ENCODE data around the gene PNPLA1. TPM values are rescaled to one million over a fixed set of nuclear protein-coding genes. Genes with fewer than 3 reads are reported as not detected.

The PNPLA1 gene
- polyA plus RNA-seq, 1 donor (not counting 4 experiments of a cell fraction or from before 2014, with no cell fraction given): 0.14 TPM

DNA sequence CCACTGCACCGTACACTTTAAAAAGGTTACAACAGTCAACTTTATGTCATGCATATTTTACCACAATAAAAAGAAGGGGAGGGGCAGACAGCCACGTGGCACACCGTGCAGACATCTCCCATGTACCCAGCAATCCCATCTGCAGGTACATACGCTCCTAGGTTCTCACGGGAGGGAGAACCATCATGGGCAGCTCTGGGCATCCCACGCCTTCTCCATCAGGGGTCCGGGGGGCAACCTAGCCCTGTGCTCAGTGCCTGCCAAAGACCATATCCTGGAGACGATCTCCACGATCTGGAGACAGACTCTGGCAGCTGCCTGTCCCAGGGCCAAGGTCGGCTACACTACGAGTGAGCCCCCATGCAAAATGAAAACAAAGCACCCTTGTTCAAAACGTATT is 69.3 kb downstream of the PNPLA1 start:
- no peak overlapping the region for H2AFZ ChIP-seq (ENCODE audit: control insufficient read depth, low read length)
- no peaks in the 10 kb centered on the region for H3K9me1 ChIP-seq (ENCODE audit: control insufficient read depth, extremely low read depth, insufficient read depth, low read length)
- H3K9ac ChIP-seq (ENCODE audit: control insufficient read depth, extremely low read depth, insufficient read depth, low read length): no peak overlapping the region
- FAIRE-seq: no peak
- no peak for TF ChIP-seq EZH2 (IDR thresholded peaks at IDR 0.05; ENCODE audit: low read length)
- TF ChIP-seq, protein P1, sequence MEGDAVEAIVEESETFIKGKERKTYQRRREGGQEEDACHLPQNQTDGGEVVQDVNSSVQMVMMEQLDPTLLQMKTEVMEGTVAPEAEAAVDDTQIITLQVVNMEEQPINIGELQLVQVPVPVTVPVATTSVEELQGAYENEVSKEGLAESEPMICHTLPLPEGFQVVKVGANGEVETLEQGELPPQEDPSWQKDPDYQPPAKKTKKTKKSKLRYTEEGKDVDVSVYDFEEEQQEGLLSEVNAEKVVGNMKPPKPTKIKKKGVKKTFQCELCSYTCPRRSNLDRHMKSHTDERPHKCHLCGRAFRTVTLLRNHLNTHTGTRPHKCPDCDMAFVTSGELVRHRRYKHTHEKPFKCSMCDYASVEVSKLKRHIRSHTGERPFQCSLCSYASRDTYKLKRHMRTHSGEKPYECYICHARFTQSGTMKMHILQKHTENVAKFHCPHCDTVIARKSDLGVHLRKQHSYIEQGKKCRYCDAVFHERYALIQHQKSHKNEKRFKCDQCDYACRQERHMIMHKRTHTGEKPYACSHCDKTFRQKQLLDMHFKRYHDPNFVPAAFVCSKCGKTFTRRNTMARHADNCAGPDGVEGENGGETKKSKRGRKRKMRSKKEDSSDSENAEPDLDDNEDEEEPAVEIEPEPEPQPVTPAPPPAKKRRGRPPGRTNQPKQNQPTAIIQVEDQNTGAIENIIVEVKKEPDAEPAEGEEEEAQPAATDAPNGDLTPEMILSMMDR (optimal IDR thresholded peaks at IDR 0.05 in 1 of 3, IDR thresholded peaks at IDR 0.05 in 1 of 3, conservative IDR thresholded peaks at IDR 0.05 in 1 of 3; ENCODE audit: extremely low read depth in 1 of 3, insufficient read depth in 2 of 3, low read length in 3 of 3): no peak
- no peaks in the 10 kb centered on the region for H4K20me1 ChIP-seq (ENCODE audit: control insufficient read depth, extremely low read depth, insufficient read depth, low read length)
- H3K4me3 ChIP-seq (ENCODE audit: control insufficient read depth in 2 of 3, extremely low read depth in 1 of 3, insufficient read depth in 2 of 3, low read depth in 1 of 3, low read length in 3 of 3): no peak overlapping the region
- H3K36me3 ChIP-seq (ENCODE audit: control insufficient read depth in 2 of 2, extremely low read depth in 1 of 2, insufficient read depth in 2 of 2, low read length in 2 of 2): no peaks in the 10 kb centered on the region
- dilution Hi-C loops (cut with MboI; ENCODE audit: extremely low pct_ligation_motif_present, low sequenced_read_pairs): no loop called here
- no peak overlapping the region for H3K27ac ChIP-seq (ENCODE audit: control insufficient read depth, insufficient read depth, low read length)
- peaks cover 26% of the 10 kb centered on the region for H3K27me3 ChIP-seq (ENCODE audit: control insufficient read depth, extremely low read depth, insufficient read depth, low read length)
- H3K4me2 ChIP-seq (ENCODE audit: control insufficient read depth, extremely low read depth, insufficient read depth, low read depth, low read length): no peak overlapping the region
- H3K4me1 ChIP-seq (ENCODE audit: control insufficient read depth, extremely low read depth, insufficient read depth, low read length): peaks cover 5% of the 10 kb centered on the region
- no peak for DNase-seq (ENCODE audit: low read depth, low spot score)
- H3K9me3 ChIP-seq (ENCODE audit: control insufficient read depth, low read depth, low read length): no peaks in the 10 kb centered on the region
- no peaks in the 10 kb centered on the region for H3K79me2 ChIP-seq (ENCODE audit: control insufficient read depth, insufficient read depth, low read length)

DNA sequence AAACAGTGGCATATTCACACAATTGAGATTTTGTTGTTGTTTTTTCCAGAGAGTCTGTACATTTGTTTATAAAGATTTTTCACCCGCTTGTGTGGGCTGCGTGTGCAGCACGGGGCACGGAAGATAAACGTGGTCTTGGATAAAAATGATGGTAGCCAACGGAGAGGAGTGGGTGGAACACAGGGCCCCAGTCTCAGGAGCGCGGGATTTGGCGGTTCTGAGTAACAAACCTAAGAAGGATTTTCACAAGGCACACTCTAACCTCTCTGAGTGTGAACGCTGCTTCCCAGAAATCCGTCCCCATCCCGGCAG is 70.4 kb downstream of the PNPLA1 start:
- Histone ChIP-seq H3K4me2 (ENCODE audit: control insufficient read depth, extremely low read depth, insufficient read depth, low read depth, low read length) (no peak overlapping the region), H3K4me1 (ENCODE audit: control insufficient read depth, extremely low read depth, insufficient read depth, low read length) (peaks cover 5% of the 10 kb centered on the region), H3K79me2 (ENCODE audit: control insufficient read depth, insufficient read depth, low read length) (no peaks in the 10 kb centered on the region), H4K20me1 (ENCODE audit: control insufficient read depth, extremely low read depth, insufficient read depth, low read length) (no peaks in the 10 kb centered on the region), H3K4me3 (ENCODE audit: control insufficient read depth in 2 of 3, extremely low read depth in 1 of 3, insufficient read depth in 2 of 3, low read depth in 1 of 3, low read length in 3 of 3) (no peak overlapping the region), H3K9me3 (ENCODE audit: control insufficient read depth, low read depth, low read length) (no peaks in the 10 kb centered on the region), H3K27ac (ENCODE audit: control insufficient read depth, insufficient read depth, low read length) (no peak overlapping the region), H2AFZ (ENCODE audit: control insufficient read depth, low read length) (no peak overlapping the region), H3K9ac (ENCODE audit: control insufficient read depth, extremely low read depth, insufficient read depth, low read length) (no peak overlapping the region), H3K9me1 (ENCODE audit: control insufficient read depth, extremely low read depth, insufficient read depth, low read length) (no peaks in the 10 kb centered on the region), H3K36me3 (ENCODE audit: control insufficient read depth in 2 of 2, extremely low read depth in 1 of 2, insufficient read depth in 2 of 2, low read length in 2 of 2) (no peaks in the 10 kb centered on the region), H3K27me3 (ENCODE audit: control insufficient read depth, extremely low read depth, insufficient read depth, low read length) (peaks cover 23% of the 10 kb centered on the region)
- FAIRE-seq (no peak), DNase-seq (ENCODE audit: low read depth, low spot score) (no peak)
- dilution Hi-C loops (cut with MboI; ENCODE audit: extremely low pct_ligation_motif_present, low sequenced_read_pairs): no loop called here
- TF ChIP-seq EZH2 (IDR thresholded peaks at IDR 0.05; ENCODE audit: low read length): no peak
- TF ChIP-seq, protein P1 (optimal IDR thresholded peaks at IDR 0.05 in 1 of 3, IDR thresholded peaks at IDR 0.05 in 1 of 3, conservative IDR thresholded peaks at IDR 0.05 in 1 of 3; ENCODE audit: extremely low read depth in 1 of 3, insufficient read depth in 2 of 3, low read length in 3 of 3): no peak

Data from keratinocyte (primary cell).